ENCODE data around the gene BOLA1.
"Not testable (repeated sequence)": the region's sequence is repeated elsewhere in the genome, so short reads cannot be mapped to it uniquely, and the experiment has no call there.

BOLA1 gene, protein sequence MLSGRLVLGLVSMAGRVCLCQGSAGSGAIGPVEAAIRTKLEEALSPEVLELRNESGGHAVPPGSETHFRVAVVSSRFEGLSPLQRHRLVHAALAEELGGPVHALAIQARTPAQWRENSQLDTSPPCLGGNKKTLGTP

DNA sequence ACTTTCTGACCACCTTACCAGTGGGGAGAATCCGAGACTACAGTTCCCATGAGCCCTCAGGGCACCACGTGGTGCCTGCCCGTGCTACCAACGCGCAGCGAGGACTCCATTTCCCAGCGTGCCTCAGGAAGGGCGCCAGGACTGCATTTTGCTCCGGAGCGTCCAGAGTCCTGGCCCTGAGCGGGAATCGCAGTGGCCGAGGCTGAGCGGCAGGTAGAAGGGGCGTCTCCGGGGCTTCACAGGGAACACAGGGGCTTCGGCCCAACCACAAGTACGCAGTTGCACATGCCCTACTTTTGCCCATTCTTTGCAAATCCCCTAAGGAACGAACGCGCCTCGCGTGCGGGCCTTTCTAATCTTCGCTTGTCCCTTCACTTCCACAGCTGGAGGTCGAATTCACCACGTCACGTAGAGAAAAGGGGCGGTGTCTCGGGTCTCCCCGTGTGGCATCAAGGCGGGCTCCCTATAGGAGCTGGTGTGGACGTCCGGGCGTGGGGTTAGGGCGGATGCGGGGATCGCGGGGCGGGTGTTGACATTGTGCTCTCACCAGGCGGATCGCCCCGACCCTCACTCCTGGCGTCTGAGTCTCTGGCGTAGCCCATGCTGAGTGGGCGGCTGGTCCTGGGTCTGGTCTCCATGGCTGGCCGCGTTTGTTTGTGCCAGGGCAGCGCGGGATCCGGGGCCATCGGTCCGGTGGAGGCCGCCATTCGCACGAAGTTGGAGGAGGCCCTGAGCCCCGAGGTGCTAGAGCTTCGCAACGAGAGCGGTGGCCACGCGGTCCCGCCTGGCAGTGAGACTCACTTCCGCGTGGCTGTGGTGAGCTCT lies at the start of gene BOLA1:
BOLA1 (plus strand) TSS at position 109 of the 825 bp plus-strand sequence; CDS start at position 601, 492 bp downstream.
- DNase-seq = peak; percentile 84

DNA sequence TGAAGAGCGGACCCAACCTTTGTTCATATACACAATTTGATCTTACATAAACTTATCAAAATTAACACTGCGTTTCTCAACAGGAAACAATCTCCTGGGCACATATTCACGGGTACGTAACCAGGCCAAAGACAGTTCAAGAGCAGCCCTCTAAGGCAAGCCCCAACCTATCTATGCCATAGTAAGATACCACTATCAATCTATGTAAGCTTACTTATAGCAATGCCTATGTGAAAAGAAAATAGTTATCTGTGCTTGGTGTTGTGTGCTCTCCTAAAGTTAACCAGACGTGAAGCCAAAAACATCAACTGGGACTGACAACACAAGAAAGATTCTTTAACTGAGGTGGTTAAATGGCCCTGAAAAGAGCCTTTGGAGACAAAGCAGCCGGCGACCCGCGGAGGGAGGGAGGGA lies 49.4 kb upstream of the BOLA1 start:
- no peak for DNase-seq

DNA sequence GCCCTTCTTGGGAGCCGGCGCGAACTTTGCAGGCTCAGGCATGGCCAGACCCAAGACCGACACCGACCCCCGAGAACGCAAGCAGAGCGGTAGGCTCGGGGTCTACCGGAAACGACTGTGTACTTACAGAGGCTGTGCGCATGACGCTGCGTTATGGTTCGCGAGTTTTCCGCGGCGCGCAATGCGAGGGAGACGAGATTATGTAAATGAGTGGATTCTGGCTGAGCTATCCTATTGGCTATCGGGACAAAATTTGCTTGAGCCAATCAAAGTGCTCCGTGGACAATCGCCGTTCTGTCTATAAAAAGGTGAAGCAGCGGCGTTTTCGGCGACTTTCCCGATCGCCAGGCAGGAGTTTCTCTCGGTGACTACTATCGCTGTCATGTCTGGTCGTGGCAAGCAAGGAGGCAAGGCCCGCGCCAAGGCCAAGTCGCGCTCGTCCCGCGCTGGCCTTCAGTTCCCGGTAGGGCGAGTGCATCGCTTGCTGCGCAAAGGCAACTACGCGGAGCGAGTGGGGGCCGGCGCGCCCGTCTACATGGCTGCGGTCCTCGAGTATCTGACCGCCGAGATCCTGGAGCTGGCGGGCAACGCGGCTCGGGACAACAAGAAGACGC lies 48.5 kb upstream of the BOLA1 start:
- not testable (repeated sequence) for DNase-seq

DNA sequence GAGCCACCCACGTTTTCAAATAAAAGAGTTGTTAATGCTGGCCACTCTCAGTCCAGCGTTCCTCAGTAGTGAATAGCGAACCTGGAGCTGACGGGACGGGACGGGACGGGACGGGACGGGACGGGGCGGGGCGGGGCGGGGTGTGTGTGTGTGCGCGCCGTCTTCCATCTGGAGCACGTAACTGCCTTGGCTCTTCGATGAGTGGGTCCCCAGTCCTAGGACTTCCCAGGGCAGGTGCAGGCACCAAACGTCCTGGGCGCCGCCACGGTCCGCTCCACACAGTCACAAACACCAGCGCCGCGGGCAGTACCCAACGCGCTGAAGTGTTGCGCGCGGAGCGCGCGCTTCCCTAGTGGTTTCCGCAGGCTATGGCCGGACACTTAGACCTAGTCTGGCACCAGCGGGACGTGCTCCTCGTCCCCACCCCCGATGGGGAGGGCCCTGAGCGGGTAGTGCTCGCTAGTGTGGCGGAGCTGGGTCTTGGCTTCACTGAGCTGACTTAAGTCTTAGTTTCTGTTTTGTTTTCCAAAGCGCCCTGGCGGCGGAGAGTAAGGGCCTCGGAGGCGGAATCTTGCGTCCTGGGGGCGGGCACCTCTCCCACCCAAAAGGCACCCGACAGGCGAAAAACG lies 47.7 kb upstream of the BOLA1 start:
- not testable (repeated sequence) for DNase-seq

DNA sequence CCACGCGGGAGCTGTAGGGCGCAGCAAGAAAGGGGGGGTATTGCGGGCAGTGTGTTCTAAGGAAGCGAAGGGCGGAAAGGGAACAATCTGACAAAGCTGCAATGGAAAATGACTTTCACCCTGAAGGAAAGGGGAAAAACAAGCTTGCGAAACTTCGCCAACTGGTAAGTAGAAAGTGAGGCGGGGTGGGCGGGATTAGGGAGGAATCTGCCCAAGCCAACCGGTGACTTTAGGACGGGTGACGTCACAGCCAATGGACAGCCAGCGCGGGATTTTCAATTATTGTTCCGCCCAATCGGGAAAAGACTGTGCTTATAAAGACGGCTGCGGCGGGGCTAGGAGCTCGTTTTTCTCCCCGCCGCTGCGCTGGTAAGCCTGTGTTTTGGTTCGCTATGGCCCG lies 47.1 kb upstream of the BOLA1 start:
- not testable (repeated sequence) for DNase-seq

DNA sequence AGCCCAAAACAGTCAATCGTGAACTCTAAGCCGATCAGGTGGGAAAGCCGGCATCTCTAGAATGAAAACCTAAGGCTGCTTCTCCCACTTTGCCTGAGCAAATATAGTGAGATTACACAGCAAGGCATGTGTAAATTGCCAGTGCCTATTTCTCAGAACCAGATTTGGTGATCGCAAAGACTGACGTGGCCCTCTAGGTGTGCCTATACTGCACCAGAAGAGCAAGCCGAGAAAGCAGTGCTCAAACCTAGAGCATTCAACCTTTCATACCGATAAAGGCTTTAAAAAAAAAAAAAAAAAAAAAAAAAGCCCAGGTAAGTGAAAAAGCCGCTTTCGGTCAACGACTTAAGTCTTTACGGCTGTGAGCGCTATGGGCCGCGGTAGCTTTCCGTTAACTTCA lies 39.1 kb upstream of the BOLA1 start:
- not testable (repeated sequence) for DNase-seq

DNA sequence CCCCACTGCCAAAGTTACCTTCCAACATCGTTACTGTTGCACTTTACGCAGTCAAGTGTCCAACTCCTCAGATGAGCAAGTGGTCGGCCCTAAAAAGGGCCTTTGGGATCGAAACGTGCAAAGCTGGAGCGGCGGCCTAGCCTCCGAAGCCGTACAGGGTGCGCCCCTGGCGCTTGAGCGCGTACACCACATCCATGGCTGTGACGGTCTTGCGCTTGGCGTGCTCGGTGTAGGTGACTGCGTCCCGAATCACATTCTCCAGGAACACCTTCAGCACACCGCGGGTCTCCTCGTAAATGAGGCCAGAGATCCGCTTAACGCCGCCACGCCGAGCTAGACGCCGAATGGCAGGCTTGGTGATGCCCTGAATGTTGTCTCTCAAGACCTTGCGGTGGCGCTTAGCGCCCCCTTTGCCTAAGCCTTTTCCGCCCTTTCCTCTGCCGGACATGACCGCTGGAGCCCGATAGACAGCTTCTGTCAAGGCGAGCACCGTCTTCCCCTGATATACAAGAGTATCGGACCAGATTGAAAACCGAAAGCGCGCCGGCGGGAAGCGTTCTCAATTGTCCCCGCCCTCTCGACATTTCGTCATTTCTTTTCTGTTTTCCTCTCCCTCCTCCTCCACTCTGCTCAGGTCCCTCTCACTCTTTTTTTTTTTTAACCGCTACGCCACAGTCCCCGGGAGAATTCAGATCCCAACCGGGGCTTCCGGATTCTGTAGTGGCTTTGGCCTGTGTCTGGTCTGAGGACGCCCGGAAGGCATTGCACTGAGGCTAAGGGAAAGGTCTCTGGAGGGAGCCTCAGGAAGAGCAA lies 38.5 kb upstream of the BOLA1 start:
- DNase-seq = not testable (repeated sequence)

DNA sequence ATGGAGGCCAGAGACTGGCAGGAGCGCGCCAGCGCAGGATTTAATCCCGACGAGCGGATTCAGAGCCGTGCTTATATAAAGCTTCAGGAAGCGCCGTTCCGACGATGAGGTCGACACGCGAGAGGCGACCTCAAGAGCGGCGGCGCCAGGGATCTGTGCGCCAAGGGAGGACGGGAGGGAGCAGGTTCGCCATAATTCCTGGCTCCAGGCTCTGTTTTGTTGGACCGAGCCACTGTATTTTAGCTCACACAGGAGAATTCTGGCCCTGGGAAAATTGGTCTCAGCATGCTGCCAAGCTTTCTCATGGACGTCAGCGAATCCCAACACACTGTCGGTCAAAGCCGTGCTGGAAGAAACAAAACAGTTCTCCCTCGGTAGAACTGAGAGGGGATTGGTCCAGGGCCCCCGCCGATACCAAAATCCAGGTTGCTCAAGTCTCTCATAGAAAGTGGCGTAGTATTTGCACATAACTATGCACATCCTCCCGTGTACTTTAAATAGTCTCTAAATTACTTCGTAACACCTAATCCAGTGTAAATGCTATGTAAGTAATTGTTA lies 37.8 kb upstream of the BOLA1 start:
- not testable (repeated sequence) for DNase-seq

DNA sequence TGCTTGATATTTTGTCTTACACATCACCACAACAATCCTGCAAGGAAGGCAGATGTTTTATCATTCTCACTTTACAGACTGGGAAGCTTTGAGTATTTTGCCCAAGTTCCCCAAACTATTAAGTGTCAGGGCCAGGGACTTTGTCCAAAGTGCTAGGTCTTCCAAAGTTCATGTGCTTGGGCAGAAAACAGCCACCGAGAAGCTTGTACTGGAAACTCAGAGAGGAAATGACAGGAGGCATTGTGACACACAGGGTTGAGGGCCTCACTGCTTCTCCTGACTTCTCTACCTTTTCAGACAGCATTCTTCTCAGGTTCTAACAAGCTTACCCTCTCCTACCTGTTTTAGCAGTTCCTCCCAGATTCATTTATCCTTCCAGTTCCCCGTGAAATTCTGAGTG lies 32.5 kb upstream of the BOLA1 start:
- not testable (repeated sequence) for DNase-seq

DNA sequence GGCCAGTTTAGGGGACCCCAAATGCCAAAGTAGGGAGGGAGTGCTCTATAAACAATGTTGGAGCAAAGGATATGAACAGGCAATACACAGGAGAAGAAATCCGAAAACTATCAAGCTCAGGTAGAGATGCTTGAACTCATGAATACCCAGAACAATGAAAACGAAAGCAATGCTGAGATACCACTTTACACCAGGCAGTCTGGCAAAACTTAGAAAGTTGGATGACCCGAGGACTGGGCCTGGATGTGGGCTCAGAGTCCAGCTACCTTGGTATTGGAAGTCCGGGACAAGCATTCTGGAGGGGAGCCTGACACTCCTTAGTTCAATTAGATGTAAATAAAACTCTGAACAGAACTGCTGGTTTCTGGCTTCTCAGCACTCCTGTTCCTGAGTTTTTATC lies 26.3 kb upstream of the BOLA1 start:
- not testable (repeated sequence) for DNase-seq

DNA sequence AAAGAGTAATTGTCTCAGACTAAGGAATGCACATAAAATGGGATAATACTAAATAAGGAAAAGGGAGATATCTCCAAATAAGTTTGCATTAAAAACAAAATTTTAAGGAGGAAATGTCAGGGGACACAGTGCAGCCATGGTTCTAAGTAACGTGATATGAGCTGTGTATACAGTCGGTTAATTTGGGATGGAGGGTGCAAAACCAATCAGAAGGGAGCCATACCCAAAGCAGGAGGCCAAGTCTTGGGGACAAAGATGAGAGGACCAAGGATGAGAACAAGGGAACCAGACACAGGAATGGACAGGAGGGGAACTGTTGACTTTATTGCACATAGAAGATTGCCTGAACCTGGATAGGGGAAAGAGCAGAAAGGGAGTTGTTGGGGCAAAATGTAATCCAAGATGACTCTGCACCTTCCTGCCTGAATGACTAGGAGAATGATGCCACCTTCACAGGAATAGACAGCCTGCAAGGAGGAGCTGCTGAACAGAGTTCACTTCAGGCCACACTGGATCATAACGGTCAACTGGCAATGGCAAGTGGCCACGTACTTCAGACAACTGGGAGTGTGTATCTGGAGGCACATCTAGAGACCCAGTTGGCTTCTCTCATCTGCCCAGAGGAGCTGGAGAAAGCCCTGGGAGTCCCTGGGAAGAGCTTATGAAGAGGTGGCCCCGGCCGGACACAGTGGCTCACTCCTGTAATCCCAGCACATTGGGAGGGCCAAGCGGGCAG lies 22.0 kb upstream of the BOLA1 start:
- no peak for DNase-seq

DNA sequence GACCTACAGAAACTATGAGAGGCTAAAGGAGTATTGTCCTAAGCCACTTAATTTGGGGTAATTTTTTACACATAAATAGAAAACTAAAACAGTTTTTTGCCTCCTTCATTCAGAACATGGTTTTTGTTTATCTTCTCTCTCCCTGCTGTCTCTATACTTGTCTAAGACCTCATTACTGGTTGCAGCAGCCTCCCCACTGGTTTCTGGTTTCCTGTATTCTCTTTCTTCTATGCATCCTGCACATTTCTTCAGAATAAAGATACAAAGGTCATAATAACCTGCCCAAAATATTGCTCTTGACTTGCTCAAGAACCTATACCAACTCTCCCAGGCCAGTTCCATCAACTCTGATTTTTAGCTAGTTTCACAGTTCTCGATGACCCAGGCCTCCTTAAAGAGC lies 19.8 kb upstream of the BOLA1 start:
- DNase-seq = no peak

DNA sequence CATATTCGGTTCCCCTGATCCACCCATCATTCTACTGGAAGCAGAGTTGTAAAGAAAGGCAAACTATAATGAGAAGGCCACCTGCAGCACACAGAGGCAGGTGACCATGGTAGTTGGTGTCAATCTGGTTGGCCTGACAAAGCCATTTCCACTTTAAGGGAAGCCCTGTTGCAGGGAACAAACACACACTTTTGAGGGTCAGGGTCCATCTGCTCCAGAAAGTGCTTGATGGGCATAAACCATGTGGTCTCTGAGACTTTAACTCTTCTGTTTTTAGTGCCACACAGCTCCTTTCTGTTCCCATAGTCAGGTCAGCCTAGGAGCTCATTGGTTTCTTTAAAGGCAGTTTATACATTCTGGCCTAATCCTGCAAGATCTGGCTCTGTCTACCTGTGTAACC lies 17.5 kb upstream of the BOLA1 start:
- DNase-seq = no peak

DNA sequence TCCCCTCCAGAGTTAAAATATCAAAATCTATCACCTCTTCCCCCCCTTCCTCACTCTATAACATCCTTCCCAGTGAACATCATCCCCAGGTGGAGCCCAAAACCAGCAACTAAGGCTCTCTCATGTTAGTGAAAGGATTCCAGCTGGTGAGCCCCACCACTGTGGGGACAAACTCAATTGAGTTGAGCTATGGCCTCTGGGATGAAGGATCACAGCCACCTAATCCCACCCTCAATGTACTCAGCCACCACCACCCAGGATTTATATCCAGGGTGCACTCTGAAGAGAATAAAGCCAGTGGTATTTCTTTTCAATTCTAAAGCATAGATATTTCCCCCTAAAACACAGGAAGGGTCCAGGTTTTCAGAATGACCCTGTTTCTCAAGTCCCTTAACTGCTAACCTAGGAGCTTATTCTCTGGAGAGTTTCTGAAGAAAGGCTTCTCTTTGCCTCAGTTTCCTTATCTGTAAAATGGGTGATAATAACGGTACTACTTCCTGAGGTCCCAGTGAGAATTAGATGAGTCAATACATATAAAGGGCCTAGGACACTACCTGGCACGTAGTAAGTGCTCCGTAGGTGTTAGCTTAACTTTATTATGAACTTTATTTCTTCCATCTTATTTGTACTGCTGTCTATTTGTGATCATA lies 15.6 kb upstream of the BOLA1 start:
- no peak for DNase-seq

DNA sequence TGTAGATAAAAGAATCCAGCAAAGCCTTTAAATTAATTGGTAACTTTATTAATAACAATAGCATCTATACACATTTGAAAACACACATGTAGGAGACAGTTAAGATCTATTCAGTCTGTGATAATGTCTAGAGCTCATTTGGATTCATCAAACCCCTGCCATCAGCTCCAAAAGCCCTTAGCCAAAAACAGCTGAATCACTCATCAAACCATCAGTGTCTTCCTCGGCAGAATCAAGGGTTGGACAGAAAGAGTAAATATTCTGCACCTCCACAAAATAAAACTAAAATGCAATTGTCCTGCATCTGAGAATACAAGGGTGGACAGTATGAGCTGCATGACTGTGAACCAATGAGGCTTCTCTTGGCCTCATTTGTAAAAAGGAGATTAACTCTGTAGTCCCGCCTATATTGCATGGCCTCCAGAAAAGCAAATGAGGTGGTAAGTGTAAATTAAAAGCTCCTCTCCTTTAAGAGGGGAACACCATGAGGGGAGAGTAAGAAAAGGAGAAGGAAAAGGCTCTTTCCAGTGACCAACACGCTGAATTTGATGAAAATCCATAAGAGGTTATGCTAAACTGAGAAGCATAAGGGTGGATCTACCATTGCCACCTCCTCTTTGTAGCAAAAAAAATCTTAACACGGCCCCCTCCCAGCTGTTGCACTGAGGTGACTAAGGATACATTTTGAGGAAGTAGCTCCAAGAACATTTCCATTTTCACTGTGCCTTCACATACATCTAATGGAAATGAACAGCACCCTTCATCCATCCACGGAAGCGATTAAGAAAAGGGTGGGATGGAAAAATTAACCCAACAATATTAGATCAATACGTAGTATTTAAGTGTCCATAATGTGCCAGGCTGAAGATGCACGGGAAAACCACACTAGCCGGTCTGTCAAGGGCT lies 14.7 kb upstream of the BOLA1 start:
- peak; percentile 86 for DNase-seq

DNA sequence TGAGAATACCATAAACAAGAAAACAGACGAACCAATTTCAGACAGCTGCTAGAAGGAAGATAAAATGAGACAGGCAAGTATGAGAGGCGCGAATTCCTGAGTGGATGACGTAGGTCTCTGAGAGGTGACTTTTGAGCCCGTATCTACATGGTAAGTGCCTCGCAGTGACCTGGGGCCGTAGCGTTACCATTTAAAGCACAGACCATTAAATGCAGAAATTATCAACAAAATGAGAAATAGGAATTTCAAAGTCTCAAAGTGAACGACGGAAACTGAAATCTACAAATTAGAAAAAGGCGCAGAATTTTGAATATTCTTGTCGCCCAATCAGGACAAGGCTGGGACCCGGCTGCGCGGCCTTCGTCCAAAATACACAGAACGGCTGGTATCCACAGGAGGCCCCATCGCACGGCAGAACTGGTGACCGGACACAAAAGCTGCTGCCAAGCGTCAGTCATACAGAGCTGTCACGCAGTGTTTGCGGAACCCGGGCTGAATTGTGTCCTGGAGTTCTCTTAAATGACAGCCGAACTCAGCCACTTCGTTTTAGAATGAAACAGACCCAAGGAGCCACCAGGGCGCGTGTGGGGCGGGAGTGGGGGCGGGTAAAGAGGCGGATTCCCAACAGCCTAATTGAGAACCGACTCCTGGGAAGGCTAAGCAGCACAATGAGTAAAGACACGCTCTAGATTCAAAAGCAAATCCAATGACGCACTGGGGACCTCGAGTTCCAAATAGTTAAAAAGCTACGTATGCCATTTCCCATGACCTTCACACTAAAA lies 13.8 kb upstream of the BOLA1 start:
- DNase-seq = peak; percentile 90

DNA sequence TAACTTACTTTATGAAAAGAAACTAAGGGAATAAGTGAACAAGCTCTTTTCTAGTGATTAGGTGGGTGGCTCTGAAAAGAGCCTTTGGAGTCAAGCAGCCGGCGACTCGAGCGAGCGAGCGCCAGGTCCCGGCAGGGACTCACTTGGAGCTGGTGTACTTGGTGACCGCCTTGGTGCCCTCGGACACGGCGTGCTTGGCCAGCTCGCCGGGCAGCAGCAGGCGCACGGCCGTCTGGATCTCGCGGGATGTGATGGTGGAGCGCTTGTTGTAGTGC lies 13.3 kb upstream of the BOLA1 start:
- DNase-seq = not testable (repeated sequence)

DNA sequence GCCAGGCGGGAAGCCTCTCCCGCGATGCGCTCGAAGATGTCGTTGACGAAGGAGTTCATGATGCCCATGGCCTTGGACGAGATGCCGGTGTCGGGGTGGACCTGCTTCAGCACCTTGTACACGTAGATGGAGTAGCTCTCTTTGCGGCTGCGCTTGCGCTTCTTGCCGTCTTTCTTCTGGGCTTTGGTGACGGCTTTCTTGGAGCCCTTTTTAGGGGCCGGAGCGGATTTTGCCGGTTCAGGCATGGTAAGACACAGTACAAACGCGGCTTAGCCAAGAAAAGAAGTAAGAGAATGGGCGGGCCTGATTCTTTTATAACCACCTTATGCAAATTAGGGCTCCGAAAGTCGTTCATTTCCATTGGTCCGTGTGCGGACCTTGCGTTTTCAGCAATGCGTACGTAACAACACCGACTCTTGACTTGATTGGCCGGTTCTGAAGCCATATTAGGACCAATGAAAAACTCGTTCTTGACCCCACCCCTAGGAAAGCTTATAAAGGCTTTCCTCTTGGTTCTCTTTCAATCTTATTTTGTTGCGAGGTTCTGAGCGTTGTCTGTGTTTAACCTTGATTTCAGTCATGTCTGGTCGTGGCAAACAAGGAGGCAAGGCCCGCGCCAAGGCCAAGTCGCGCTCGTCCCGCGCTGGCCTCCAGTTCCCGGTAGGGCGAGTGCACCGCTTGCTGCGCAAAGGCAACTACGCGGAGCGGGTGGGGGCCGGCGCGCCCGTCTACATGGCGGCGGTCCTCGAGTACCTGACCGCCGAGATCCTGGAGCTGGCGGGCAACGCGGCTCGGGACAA lies 12.8 kb upstream of the BOLA1 start:
- DNase-seq = peak; percentile 99

DNA sequence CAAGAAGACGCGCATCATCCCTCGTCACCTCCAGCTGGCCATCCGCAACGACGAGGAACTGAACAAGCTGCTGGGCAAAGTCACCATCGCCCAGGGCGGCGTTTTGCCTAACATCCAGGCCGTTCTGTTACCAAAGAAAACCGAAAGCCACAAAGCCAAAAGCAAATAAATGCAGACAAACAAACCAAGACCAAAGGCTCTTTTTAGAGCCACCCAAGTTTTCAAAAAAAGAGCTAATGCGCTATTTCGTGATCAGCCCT lies 12.2 kb upstream of the BOLA1 start:
- not testable (repeated sequence) for DNase-seq

Measured in inflammatory macrophage treated with lipopolysaccharide for 4 hours (primary cell).